Measurements from ENCODE around the gene ARHGEF7.

ARHGEF7 gene

DNA sequence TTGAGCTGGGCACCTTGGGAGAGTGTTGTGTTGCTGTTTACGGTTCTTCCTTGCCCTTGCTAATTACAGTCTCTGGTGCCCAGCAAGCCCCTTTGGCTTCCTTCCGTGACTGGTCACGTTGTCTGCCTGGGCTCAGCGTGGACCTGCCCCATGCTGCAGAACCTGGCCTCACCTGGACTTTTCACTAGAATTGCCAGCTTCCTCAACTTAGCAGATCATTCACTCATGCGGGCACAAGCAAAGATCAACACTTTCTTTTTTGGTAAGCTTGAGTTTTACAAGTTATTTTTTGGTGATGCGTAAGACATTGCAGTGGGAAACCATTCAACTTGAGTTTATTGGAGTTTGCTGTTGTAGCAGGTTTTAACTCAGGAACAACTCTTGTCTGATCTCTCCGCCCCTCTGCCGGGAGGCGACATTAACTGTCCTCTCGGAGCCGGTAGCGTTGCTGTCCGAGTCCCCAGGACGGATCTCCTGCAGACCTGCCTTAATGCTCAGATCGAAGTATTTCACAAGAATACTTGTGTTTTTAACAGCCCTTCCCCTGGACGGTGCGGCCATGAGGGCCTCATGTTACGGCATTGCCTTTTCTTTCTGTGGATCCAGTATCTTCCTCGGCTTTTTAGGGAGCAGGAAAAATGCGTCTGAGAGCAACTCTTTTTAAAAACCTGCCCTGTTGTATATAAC lies 189.6 kb downstream of the ARHGEF7 start:
- H3K4me3 ChIP-seq (ENCODE audit: low read length): no peak overlapping the region
- no peak for TF ChIP-seq ZNF274 (IDR thresholded peaks at IDR 0.05; ENCODE audit: low read depth, low read length)

DNA sequence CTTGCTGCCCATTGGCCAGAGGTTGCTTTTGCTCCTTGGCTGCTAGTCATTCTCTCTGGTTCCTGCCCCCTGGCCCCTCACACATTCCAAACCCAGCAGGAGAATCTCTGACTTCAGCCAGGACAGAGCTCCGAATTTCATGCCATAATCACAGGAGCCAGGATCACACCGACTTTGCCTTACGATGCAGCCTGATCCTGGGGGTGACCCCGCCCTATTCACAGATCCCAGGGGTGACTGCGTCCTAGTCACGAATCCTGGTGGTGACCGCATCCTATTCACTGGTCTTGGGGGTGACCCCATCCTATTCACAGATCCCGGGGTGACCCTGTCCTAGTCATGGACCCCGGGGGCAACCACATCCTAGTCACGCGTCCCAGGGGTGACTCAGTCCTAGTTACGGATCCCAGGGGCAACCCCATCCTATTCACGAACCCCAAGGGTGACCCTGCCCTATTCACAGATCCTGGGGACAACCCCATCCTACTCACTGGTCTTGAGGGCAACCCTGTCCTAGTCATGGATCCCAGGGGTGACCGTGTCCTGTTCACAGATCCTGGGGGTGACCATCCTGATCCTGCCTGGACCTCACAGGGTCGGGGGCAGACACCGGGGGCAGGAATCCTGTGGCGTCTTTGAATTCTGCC lies 198.0 kb downstream of the ARHGEF7 start:
- no peak overlapping the region for H3K4me3 ChIP-seq (ENCODE audit: low read length)
- no peak for TF ChIP-seq ZNF274 (IDR thresholded peaks at IDR 0.05; ENCODE audit: low read depth, low read length)

GRCh38 chr13:111313911-111314425 lies 198.9 kb downstream of the ARHGEF7 start:
- no peak for TF ChIP-seq ZNF274 (IDR thresholded peaks at IDR 0.05; ENCODE audit: low read depth, low read length)

GRCh38 chr13:111314852-111315251 lies 199.7 kb downstream of the ARHGEF7 start:
- no peak overlapping the region for H3K4me3 ChIP-seq (ENCODE audit: low read length)
- TF ChIP-seq ZNF274 (IDR thresholded peaks at IDR 0.05; ENCODE audit: low read depth, low read length): no peak

More at GRCh38 chr13:111313911-111314425, 198.9 kb downstream of the ARHGEF7 start:
- H3K4me3 ChIP-seq (ENCODE audit: low read length): no peak overlapping the region

GRCh38 chr13:111315347-111315995 lies 200.4 kb downstream of the ARHGEF7 start:
- TF ChIP-seq ZNF274 (IDR thresholded peaks at IDR 0.05; ENCODE audit: low read depth, low read length): no peak
- no peak overlapping the region for H3K4me3 ChIP-seq (ENCODE audit: low read length)

- TF ChIP-seq ZNF274 (IDR thresholded peaks at IDR 0.05; ENCODE audit: low read depth, low read length): no peak
- no peak overlapping the region for H3K4me3 ChIP-seq (ENCODE audit: low read length)
These were observed 201.1 kb downstream of the ARHGEF7 start for GRCh38 chr13:111316161-111316730.

GRCh38 chr13:111317042-111317550 lies 202.0 kb downstream of the ARHGEF7 start:
- TF ChIP-seq ZNF274 (IDR thresholded peaks at IDR 0.05; ENCODE audit: low read depth, low read length): no peak
- H3K4me3 ChIP-seq (ENCODE audit: low read length): no peak overlapping the region

DNA sequence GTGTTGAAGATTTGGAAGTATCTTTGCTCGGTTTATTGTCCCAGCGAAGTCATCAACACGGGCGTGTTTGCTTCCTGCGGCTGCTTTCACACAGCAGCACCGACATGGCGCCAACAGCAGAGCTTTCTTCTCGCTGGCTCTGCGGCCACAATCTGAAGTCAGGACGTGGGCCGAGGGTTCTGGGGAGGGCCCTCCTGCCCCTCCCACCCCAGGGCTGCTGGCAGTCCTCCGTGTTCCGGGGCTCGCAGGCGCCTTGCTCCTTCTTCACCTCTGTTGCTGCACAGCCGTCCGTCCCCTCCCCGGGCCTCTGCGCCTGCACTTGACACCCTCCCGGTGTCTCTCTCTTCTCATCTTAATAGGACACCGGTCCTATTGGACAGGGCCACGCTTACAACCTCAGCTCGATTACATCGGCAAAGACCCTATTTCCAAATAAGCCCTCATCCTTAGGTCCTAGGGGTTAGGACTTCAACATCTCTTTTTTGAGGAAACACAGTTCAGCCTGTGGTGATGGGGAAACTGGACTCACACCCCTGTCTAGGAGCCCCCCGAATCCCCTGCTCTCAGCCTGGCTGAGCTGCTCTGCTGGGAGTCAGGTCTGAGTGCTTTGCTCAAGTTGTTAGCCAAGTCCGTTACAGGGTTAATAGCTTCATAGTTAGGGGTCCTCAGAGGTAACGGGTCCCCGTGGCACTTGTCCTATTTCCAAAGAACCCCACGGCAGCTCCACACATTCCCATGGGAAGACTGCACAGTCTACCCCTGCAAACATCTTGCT lies 202.6 kb downstream of the ARHGEF7 start:
- H3K4me3 ChIP-seq (ENCODE audit: low read length): no peak overlapping the region
- no peak for TF ChIP-seq ZNF274 (IDR thresholded peaks at IDR 0.05; ENCODE audit: low read depth, low read length)

- no peak overlapping the region for H3K4me3 ChIP-seq (ENCODE audit: low read length)
These were observed 203.3 kb downstream of the ARHGEF7 start for GRCh38 chr13:111318386-111318785.

DNA sequence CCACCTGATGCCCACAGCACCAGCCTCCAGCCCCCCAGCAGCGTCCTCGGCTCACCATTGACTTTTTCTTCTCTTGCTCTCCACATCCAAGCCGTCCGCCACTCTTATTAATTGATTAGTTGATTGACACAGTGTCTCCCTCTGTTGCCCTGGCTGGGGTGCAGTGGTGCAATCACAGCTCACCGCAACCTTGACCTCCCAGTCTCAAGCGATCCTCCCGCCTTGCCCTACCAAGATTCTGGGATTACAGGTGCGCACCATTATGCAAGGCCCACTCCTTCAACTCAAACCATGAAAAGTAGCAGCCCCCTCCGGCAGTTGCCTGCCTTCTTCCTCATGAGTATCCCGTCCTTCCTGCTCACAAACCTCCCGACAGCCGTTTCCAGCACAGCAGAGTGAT lies 204.4 kb downstream of the ARHGEF7 start:
- no peak for TF ChIP-seq ZNF274 (IDR thresholded peaks at IDR 0.05; ENCODE audit: low read depth, low read length)
- no peak overlapping the region for H3K4me3 ChIP-seq (ENCODE audit: low read length)

More at GRCh38 chr13:111318386-111318785, 203.3 kb downstream of the ARHGEF7 start:
- TF ChIP-seq ZNF274 (IDR thresholded peaks at IDR 0.05; ENCODE audit: low read depth, low read length): no peak

DNA sequence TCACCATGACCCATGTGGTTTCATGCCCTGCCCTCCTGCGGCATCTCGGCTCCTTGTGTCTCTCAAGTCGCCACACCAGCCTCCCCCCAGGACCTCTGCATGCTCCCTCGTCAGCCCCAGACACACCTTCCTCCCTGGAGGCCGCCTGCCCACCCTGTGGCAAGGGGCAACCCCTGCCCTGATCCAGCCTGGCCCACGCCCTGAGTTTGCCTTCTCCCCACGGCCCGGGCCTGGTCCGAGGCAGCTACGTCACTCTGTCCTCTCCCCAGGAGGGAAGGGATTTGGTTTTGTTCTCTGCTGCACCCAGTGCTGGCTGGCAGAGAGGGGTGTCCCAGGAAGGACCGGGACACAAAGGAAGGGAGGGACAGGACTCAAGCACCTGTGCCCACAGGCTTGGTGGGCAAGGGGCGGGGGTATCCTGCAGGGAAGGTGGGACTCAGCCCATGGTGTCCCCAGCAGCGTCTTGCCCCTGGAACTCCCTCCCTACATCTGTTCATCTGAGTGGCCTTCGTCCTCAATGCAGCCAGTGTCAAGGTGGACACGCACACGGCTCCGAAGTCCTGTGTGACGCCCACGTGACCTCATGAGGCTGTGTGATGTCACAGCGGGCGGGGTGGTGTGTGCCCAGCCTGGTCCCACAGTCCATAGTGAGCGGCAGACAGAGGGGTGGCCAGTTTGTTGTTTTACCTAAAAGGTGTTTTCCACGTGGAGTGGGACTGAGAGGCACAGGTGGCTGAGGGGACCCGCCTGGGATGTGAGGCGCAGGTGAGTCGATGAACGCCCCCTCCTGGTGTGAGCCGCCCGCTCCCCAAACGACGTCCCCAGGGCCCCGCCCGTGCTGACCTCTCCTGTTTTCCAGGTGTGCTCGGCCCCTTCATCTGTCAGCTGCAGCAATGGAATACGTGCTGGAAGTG lies 205.1 kb downstream of the ARHGEF7 start, which contains the start of gene TEX29:
TSS of gene TEX29 (plus strand) at position 645 of the 914 bp plus-strand sequence. CDS start at position 894, 249 bp downstream.
- no peak for TF ChIP-seq ZNF274 (IDR thresholded peaks at IDR 0.05; ENCODE audit: low read depth, low read length)
- H3K4me3 ChIP-seq (ENCODE audit: low read length): no peak within 1 kb of the TSS
